Esophagus muscularis mucosa (tissue), 4 donors: Measurements from ENCODE around the gene NDUFA11. TPM values are rescaled to one million over a fixed set of nuclear protein-coding genes. Genes with fewer than 3 reads are reported as not detected.
"Not testable (repeated sequence)": the region's sequence is repeated elsewhere in the genome, so short reads cannot be mapped to it uniquely, and the experiment has no call there.

Source experiments
- DNase-seq: peaks from one replicate; pipeline ENCODE4 v3.0.0-alpha.2; 2017; ENCODE audit errors: extremely low spot score
- H3K27ac ChIP-seq, 4 donors: fragments of 200-600 bp; sonication (generic); replicated peaks in 1 of 4; 1 replicate in 3 of 4; 2 replicates in 1 of 4; pipeline ENCODE4 v1.5.1; 2016 to 2019; ENCODE audit warnings: mild to moderate bottlenecking in 1 of 4
- H3K27me3 ChIP-seq, 4 donors: fragments of 200-600 bp; sonication (generic); one replicate each; pipeline versions ENCODE4 v1.5.1 to v1.6.0; 2016 to 2019
- H3K36me3 ChIP-seq, 4 donors: fragments of 200-600 bp; sonication (generic); one replicate each; pipeline ENCODE4 v1.5.1; 2016 to 2019
- H3K4me1 ChIP-seq, 4 donors: fragments of 200-600 bp; sonication (generic); one replicate each; pipeline ENCODE4 v1.5.1; 2016 to 2019
- H3K4me3 ChIP-seq, 4 donors: fragments of 200-600 bp; sonication (generic); 1 replicate in 2 of 4; 2 replicates in 2 of 4; pipeline ENCODE4 v1.5.1; 2016 to 2019; ENCODE audit warnings: mild to moderate bottlenecking in 4 of 4, moderate library complexity in 1 of 4
- H3K9me3 ChIP-seq, 4 donors: fragments of 200-600 bp; sonication (generic); 1 replicate in 3 of 4; 2 replicates in 1 of 4; pipeline ENCODE4 v1.5.1; 2016 to 2019
- CTCF ChIP-seq, 3 experiments: fragments of 200-600 bp in 2 of 3; fragments of 450-650 bp in 1 of 3; sonication (generic) in 2 of 3; IDR thresholded peaks; one replicate each; pipeline ENCODE4 v1.5.1; 2017 to 2019; ENCODE audit warnings: antibody characterized with exemption in 3 of 3, mild to moderate bottlenecking in 2 of 3, moderate library complexity in 1 of 3
- EP300 ChIP-seq: sonication (generic); formaldehyde crosslinking; IDR thresholded peaks from one replicate; pipeline ENCODE4 v1.6.1; 2017; ENCODE audit warnings: antibody characterized with exemption
- POLR2A ChIP-seq: fragments of 450-650 bp; IDR thresholded peaks from one replicate; pipeline ENCODE4 v1.6.1; 2017; ENCODE audit warnings: antibody characterized with exemption, moderate library complexity, mild to moderate bottlenecking, low read depth
- POLR2AphosphoS5 ChIP-seq, 2 donors: sonication (generic); formaldehyde crosslinking; IDR thresholded peaks; one replicate each; pipeline ENCODE4 v1.6.1; 2017; ENCODE audit warnings: antibody characterized with exemption in 2 of 2
- WGBS: methylation state at CpG from one replicate; pipeline ENCODE4 v1.1.5; 2018; 5-methylcytosine and 5-hydroxymethylcytosine counted together
- intact Hi-C: fragments of 100-400 bp; cut with DNase I; formaldehyde crosslinking; loops from one replicate; pipeline ENCODE4 v1.15.1; 2023
- total RNA-seq, 4 donors: library from RNA; depleted of rRNA; stranded (reverse); fragments of >200 nt; gene quantifications; one replicate each; pipeline versions ENCODE4 v1.1.0 to v1.2.1, GENCODE V29; 2016

The NDUFA11 gene
- total RNA-seq, 4 donors from 2014 or later: 292 to 378 (median 314) TPM

- Histone ChIP-seq H3K27me3 (peaks cover 0 to 11% (median 0%) of the 10 kb centered on the region in 4 donors), H3K4me1 (peaks cover 19 to 61% (median 54%) of the 10 kb centered on the region in 4 donors), H3K27ac (peak overlapping the region; percentile 77 to 87 (median 84))
- H3K36me3 ChIP-seq, DNase-seq, H3K4me3 ChIP-seq, intact Hi-C loops, H3K9me3 ChIP-seq: not testable (repeated sequence)
- WGBS: 65% methylated on average over 13 of the region's 13 CpGs
- TF ChIP-seq POLR2AphosphoS5 (IDR thresholded peaks at IDR 0.05): peak in 1 of 2 donors; percentile 19
These were observed 20.3 kb downstream of the NDUFA11 start for GRCh38 chr19:5883157-5883873.

- 71% methylated on average over 9 of the region's 9 CpGs for WGBS
- peaks cover 19 to 69% (median 56%) of the 10 kb centered on the region in 4 donors for H3K4me1 ChIP-seq
- intact Hi-C loops: no loop called here
These were observed 21.1 kb downstream of the NDUFA11 start for GRCh38 chr19:5882421-5882968.

GRCh38 chr19:5881543-5882299 is 21.9 kb downstream of the NDUFA11 start:
- Histone ChIP-seq H3K27ac (peak overlapping the region; percentile 77 to 88 (median 86)), H3K9me3 (no peaks in the 10 kb centered on the region), H3K4me3 (no peak overlapping the region), H3K27me3 (peaks cover 0 to 15% (median 0%) of the 10 kb centered on the region in 4 donors), H3K4me1 (peaks cover 19 to 77% (median 58%) of the 10 kb centered on the region in 4 donors), H3K36me3 (no peaks in the 10 kb centered on the region)
- WGBS: 76% methylated on average over 19 of the region's 19 CpGs
- TF ChIP-seq POLR2A (no peak), EP300 (no peak), CTCF (IDR thresholded peaks at IDR 0.05) (no peak), POLR2AphosphoS5 (IDR thresholded peaks at IDR 0.05) (no peak)
- intact Hi-C loops: no loop called here
- no peak for DNase-seq

More at GRCh38 chr19:5882421-5882968, 21.1 kb downstream of the NDUFA11 start:
- no peak for DNase-seq
- H3K9me3 ChIP-seq: no peaks in the 10 kb centered on the region
- H3K27ac ChIP-seq: peak overlapping the region; percentile 77 to 87 (median 84)
- no peak overlapping the region for H3K4me3 ChIP-seq
- no peaks in the 10 kb centered on the region for H3K36me3 ChIP-seq
- TF ChIP-seq POLR2A: no peak
- no peak for TF ChIP-seq CTCF (IDR thresholded peaks at IDR 0.05)
- TF ChIP-seq POLR2AphosphoS5 (IDR thresholded peaks at IDR 0.05): no peak
- no peak for TF ChIP-seq EP300
- H3K27me3 ChIP-seq: peaks cover 0 to 11% (median 0%) of the 10 kb centered on the region in 4 donors

GRCh38 chr19:5880604-5881078 is 22.9 kb downstream of the NDUFA11 start:
- WGBS: 14% methylated on average over 15 of the region's 15 CpGs
- H3K27me3 ChIP-seq: peaks cover 0 to 15% (median 0%) of the 10 kb centered on the region in 4 donors
- H3K9me3 ChIP-seq: no peaks in the 10 kb centered on the region
- intact Hi-C loops: no loop called here
- peak; percentile 95 for DNase-seq
- peak overlapping the region; percentile 77 to 88 (median 86) for H3K27ac ChIP-seq
- H3K4me1 ChIP-seq: peaks cover 19 to 84% (median 60%) of the 10 kb centered on the region in 4 donors
- H3K4me3 ChIP-seq: peak overlapping the region in 1 of 4 donors; percentile 2
- no peak for TF ChIP-seq POLR2A
- no peak for TF ChIP-seq CTCF (IDR thresholded peaks at IDR 0.05)
- peak; percentile 66 for TF ChIP-seq EP300
- peak; percentile 79 to 81 for TF ChIP-seq POLR2AphosphoS5 (IDR thresholded peaks at IDR 0.05)
- no peaks in the 10 kb centered on the region for H3K36me3 ChIP-seq
